Measurements from ENCODE around the gene ACSS2.

The ACSS2 gene

DNA sequence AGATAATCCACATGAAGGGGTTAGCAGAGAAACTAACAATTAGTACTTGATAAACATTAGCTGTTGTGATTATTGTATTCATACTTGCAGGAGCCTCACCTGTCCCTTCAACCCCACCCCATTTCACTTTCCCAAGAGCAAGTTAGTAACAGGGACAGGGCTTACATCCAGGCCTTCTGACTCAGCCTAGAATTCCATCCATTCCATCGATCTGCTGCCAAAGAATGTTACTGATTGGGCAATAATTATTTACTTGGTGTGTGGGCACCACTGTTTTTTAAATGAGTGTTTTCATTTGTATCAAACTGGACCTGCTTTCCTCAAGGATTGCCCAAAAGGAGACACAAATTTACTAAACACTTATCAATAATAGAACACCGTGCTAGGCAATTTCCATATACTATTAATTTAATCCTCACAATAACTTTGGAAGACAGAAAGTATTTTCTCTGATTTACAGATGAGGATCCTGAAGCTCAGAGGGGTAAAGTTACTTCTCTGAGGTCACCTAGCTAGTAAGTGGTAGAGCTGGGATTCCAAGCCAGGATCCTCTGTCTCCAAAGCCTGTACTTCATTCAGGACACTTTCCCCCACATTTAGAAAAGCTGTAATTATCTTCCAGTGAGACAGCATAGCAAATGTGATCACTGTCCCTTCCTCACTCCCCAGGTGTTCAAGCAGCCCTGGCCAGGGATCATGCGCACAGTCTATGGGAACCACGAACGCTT lies 46.4 kb downstream of the ACSS2 start:
- TF ChIP-seq, protein P1, sequence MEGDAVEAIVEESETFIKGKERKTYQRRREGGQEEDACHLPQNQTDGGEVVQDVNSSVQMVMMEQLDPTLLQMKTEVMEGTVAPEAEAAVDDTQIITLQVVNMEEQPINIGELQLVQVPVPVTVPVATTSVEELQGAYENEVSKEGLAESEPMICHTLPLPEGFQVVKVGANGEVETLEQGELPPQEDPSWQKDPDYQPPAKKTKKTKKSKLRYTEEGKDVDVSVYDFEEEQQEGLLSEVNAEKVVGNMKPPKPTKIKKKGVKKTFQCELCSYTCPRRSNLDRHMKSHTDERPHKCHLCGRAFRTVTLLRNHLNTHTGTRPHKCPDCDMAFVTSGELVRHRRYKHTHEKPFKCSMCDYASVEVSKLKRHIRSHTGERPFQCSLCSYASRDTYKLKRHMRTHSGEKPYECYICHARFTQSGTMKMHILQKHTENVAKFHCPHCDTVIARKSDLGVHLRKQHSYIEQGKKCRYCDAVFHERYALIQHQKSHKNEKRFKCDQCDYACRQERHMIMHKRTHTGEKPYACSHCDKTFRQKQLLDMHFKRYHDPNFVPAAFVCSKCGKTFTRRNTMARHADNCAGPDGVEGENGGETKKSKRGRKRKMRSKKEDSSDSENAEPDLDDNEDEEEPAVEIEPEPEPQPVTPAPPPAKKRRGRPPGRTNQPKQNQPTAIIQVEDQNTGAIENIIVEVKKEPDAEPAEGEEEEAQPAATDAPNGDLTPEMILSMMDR (IDR thresholded peaks at IDR 0.05; ENCODE audit: insufficient read depth, low read depth, low read length, missing control alignments): no peak
- DNase-seq (ENCODE audit: low read depth): no peak
- no peak overlapping the region for H3K4me3 ChIP-seq (ENCODE audit: low read depth, low read length)

DNA sequence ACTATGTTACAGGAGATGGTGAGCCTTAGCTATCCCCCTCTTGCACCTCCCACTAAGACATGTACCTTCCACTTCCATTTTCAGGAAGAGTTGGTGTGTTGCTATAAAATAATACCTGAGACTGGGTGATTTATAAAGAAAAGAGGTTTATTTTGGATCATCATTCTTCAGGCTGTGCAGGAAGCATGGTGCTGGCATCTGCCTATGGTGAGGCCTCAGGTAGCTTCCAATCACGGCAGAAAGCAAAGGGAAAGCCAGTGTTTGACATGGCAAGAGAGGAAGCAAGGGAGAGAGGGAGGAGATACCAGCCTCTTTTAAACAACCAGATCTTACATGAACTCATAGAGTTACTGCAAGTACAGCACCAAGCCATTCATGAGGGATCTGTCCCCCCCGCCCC lies 47.0 kb downstream of the ACSS2 start:
- no peak for DNase-seq (ENCODE audit: low read depth)

DNA sequence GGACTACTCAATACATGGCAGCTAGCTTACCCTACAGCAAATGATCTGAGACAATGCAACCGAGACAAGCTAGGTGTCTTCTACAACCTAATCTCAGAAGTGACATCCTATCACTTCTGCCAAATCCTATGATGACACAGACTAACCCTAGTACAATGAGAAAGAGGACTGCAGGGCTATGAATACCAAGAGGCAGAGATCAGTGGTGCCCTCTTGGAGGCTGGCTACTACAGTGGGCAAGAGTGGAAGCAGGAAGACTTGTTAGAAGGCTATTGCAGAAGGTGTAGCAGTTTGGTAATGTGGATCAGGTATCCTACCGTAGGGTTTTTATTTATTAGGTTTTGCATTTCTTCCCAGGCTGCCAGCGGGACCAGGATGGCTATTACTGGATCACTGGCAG lies 48.9 kb downstream of the ACSS2 start:
- no peak overlapping the region for H3K4me3 ChIP-seq (ENCODE audit: low read depth, low read length)
- no peak for DNase-seq (ENCODE audit: low read depth)
- TF ChIP-seq, protein P1 (IDR thresholded peaks at IDR 0.05; ENCODE audit: insufficient read depth, low read depth, low read length, missing control alignments): no peak

More for the DNA sequence above, 47.0 kb downstream of the ACSS2 start:
- TF ChIP-seq, protein P1 (IDR thresholded peaks at IDR 0.05; ENCODE audit: insufficient read depth, low read depth, low read length, missing control alignments): no peak
- no peak overlapping the region for H3K4me3 ChIP-seq (ENCODE audit: low read depth, low read length)

DNA sequence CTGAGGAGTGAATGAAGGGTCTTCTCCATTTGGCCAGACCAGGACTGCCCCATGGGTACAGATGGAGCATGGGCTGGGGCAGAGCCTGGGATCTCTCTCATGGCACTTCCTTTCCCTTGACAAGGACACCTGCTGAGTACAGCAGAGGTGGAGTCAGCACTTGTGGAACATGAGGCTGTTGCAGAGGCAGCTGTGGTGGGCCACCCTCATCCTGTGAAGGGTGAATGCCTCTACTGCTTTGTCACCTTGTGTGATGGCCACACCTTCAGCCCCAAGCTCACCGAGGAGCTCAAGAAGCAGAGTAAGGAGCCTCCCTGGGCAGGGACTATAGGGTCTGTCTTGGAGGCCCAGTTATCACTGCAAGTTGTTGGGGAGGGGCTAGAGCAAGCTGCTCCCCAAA lies 49.6 kb downstream of the ACSS2 start:
- no peak for DNase-seq (ENCODE audit: low read depth)
- TF ChIP-seq, protein P1 (IDR thresholded peaks at IDR 0.05; ENCODE audit: insufficient read depth, low read depth, low read length, missing control alignments): no peak
- no peak overlapping the region for H3K4me3 ChIP-seq (ENCODE audit: low read depth, low read length)

DNA sequence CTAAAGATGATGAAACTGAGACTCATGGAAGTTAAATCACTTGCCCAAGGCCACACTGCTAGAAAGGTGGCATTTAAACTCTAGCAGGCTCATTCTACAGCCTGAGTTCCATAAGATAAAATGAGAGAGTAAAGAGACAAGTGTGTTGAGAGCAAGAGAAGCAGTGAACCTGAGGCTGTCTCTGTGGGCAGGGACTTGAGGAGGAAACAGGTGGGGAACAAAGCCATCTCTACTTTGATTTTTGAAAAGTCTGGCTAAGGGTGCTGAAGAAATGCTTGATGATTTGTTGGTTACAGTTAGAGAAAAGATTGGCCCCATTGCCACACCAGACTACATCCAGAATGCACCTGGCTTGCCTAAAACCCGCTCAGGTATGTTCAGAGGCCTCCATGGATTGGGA lies 50.2 kb downstream of the ACSS2 start:
- no peak for DNase-seq (ENCODE audit: low read depth)
- no peak overlapping the region for H3K4me3 ChIP-seq (ENCODE audit: low read depth, low read length)
- TF ChIP-seq, protein P1 (IDR thresholded peaks at IDR 0.05; ENCODE audit: insufficient read depth, low read depth, low read length, missing control alignments): no peak

DNA sequence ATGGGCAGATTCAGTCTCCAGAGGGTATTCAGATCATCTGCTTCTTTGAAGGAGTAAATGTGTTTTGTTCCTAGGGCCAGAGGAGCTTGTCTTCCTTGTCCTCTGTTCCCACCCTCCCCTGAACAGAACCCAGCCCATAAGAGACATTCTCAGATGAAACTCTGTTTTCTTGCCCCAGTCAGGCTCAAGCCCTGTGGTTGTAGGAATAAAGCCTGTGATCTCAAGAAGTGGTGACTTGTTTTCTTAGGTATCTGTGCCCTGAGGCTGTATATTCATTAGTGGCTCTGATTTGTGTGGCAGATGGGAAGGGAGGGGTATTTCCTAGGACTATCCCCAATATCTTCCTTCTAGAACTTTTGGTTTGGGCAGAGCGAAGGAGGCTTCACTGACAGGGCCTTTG lies 51.3 kb downstream of the ACSS2 start:
- H3K4me3 ChIP-seq (ENCODE audit: low read depth, low read length): no peak overlapping the region
- no peak for DNase-seq (ENCODE audit: low read depth)
- TF ChIP-seq, protein P1 (IDR thresholded peaks at IDR 0.05; ENCODE audit: insufficient read depth, low read depth, low read length, missing control alignments): no peak

DNA sequence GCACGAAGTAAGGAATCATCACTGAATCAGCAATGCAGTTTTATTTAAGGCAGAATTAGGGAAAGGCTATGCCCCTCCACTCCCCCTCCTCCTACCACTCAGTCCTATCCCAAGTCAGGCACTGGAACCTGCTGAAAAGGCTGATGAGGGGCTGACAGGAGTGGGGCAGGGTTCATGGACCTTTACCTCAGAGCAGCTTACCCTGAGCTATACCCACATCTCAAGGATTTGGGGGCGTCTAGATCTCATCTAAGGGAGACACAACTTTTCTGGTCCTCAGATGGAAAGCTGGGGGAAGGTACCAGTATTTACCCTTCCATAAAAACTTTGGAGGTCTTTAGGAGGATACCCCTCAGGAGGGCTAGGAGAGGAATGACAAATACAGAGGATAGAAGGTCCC lies 52.0 kb downstream of the ACSS2 start:
- DNase-seq (ENCODE audit: low read depth): no peak

More for the DNA sequence above, 52.0 kb downstream of the ACSS2 start:
- TF ChIP-seq, protein P1 (IDR thresholded peaks at IDR 0.05; ENCODE audit: insufficient read depth, low read depth, low read length, missing control alignments): no peak
- H3K4me3 ChIP-seq (ENCODE audit: low read depth, low read length): no peak overlapping the region
